Mammary epithelial cell (primary cell): Measurements from ENCODE around the gene SSPN.

Source experiments
- CTCF ChIP-seq, 2 donors: IDR thresholded peaks in 1 of 2; conservative IDR thresholded peaks in 1 of 2; 2 replicates each; pipeline ENCODE4 v1.5.1; 2011 to 2012; ENCODE audit warnings: inconsistent platforms in 2 of 2, low read length in 2 of 2, mild to moderate bottlenecking in 2 of 2, control low read depth in 1 of 2, low read depth in 1 of 2; ENCODE audit not compliant: insufficient read depth in 1 of 2; ENCODE audit errors: extremely low read depth in 1 of 2
- EZH2 ChIP-seq: IDR thresholded peaks from 2 replicates; pipeline ENCODE4 v1.6.1; 2012; ENCODE audit warnings: low read length, inconsistent platforms, borderline replicate concordance

- TF ChIP-seq CTCF (conservative IDR thresholded peaks at IDR 0.05 in 1 of 2, IDR thresholded peaks at IDR 0.05 in 1 of 2; ENCODE audit: extremely low read depth in 1 of 2, insufficient read depth in 1 of 2, low read depth in 1 of 2, low read length in 2 of 2) (no peak), EZH2 (no peak)
Measured at GRCh38 chr12:26283617-26284016, 88.2 kb downstream of the SSPN start.
